WTC11 (cell line): ENCODE results near the gene USP10. TPM values are rescaled to one million over a fixed set of nuclear protein-coding genes. Genes with fewer than 3 reads are reported as not detected.

ENCODE experiments used
- ATAC-seq: fragments of 200-7000 bp; cut with Tn5 transposase; 2 replicates; pipeline ENCODE4 v1.10.0; 2021; ENCODE audit warnings: mild to moderate bottlenecking, moderate library complexity
- CTCF ChIA-PET: fragments of 300-600 bp; sonication (Branson Sonifier 250); formaldehyde crosslinking; loops from one replicate; lab custom pipeline; 2021; ENCODE audit warnings: antibody characterized with exemption; lab: Charles Lee
- POLR2A ChIA-PET: fragments of 350-600 bp; sonication (Branson Sonifier 250); formaldehyde crosslinking; loops from one replicate; lab custom pipeline; 2021; ENCODE audit warnings: antibody characterized with exemption; lab: Charles Lee
- DNase-seq: peaks from one replicate; pipeline ENCODE4 v3.0.0; 2021; ENCODE audit warnings: low spot score
- H3K27ac Mint-ChIP-seq: 2 replicates; pipeline ENCODE4 v1.8.0; 2021; ENCODE audit warnings: mixed read lengths
- H3K27me3 Mint-ChIP-seq: 2 replicates; pipeline ENCODE4 v1.8.0; 2021; ENCODE audit warnings: low read depth, mild to moderate bottlenecking, moderate library complexity, mixed read lengths
- H3K36me3 Mint-ChIP-seq: 2 replicates; pipeline ENCODE4 v1.8.0; 2021; ENCODE audit warnings: mixed read lengths
- H3K4me1 Mint-ChIP-seq: 2 replicates; pipeline ENCODE4 v1.8.0; 2022; ENCODE audit warnings: mixed read lengths
- H3K4me3 Mint-ChIP-seq: 2 replicates; pipeline ENCODE4 v1.8.0; 2021; ENCODE audit warnings: mild to moderate bottlenecking, moderate library complexity, mixed read lengths
- H3K9me3 Mint-ChIP-seq: 2 replicates; pipeline ENCODE4 v1.8.0; 2021; ENCODE audit warnings: mixed read lengths
- CTCF ChIP-seq: fragments of 200-600 bp; IDR thresholded peaks from 2 replicates; pipeline ENCODE4 v1.8.0; 2022; ENCODE audit warnings: antibody characterized with exemption
- ELF4 ChIP-seq: sonication (generic); formaldehyde crosslinking; IDR thresholded peaks from 2 replicates; pipeline ENCODE4 v1.8.1; 2022; ENCODE audit warnings: low read depth, mild to moderate bottlenecking, moderate library complexity, missing genetic modification reagents
- FOXK1 ChIP-seq: sonication (generic); formaldehyde crosslinking; IDR thresholded peaks from 2 replicates; pipeline ENCODE4 v1.8.0; 2022; ENCODE audit warnings: mild to moderate bottlenecking, moderate library complexity, missing genetic modification reagents
- FOXP1 ChIP-seq: sonication (generic); formaldehyde crosslinking; IDR thresholded peaks from 2 replicates; pipeline ENCODE4 v1.8.0; 2022; ENCODE audit warnings: missing genetic modification reagents, mild to moderate bottlenecking, moderate library complexity, borderline replicate concordance
- MYBL2 ChIP-seq: sonication (generic); formaldehyde crosslinking; IDR thresholded peaks from 2 replicates; pipeline ENCODE4 v1.8.1; 2023; ENCODE audit warnings: mild to moderate bottlenecking, moderate library complexity, missing genetic modification reagents
- NFE2L1 ChIP-seq: sonication (generic); formaldehyde crosslinking; IDR thresholded peaks from 2 replicates; pipeline ENCODE4 v1.8.1; 2023; ENCODE audit warnings: missing genetic modification reagents
- SMAD3 ChIP-seq: sonication (generic); formaldehyde crosslinking; IDR thresholded peaks from 2 replicates; pipeline ENCODE4 v1.8.0; 2022; ENCODE audit warnings: missing genetic modification reagents, mild to moderate bottlenecking, borderline replicate concordance
- SMAD4 ChIP-seq: sonication (generic); formaldehyde crosslinking; IDR thresholded peaks from 2 replicates; pipeline ENCODE4 v1.8.0; 2022; ENCODE audit warnings: mild to moderate bottlenecking, missing genetic modification reagents
- SOX15 ChIP-seq: fragments of 250-450 bp; sonication (Bioruptor Pico); IDR thresholded peaks from 2 replicates; pipeline ENCODE4 v1.9.0; 2021; ENCODE audit warnings: mild to moderate bottlenecking
- TCF7 ChIP-seq: sonication (generic); formaldehyde crosslinking; IDR thresholded peaks from 2 replicates; pipeline ENCODE4 v1.8.0; 2022; ENCODE audit warnings: mild to moderate bottlenecking, low read depth, missing genetic modification reagents, moderate library complexity
- TP53 ChIP-seq: sonication (generic); formaldehyde crosslinking; IDR thresholded peaks from 2 replicates; pipeline ENCODE4 v1.8.1; 2023; ENCODE audit warnings: mild to moderate bottlenecking, missing genetic modification reagents
- ZNF396 ChIP-seq: fragments of 250-450 bp; sonication (Bioruptor Pico); IDR thresholded peaks from 2 replicates; pipeline ENCODE4 v1.8.0; 2021; ENCODE audit warnings: mild to moderate bottlenecking, moderate library complexity, borderline replicate concordance
- ZNF416 ChIP-seq: fragments of 250-450 bp; sonication (Bioruptor Pico); IDR thresholded peaks from 2 replicates; pipeline ENCODE4 v1.9.0; 2021; ENCODE audit warnings: mild to moderate bottlenecking, inconsistent platforms
- ZSCAN18 ChIP-seq: fragments of 250-450 bp; sonication (Bioruptor Pico); IDR thresholded peaks from 2 replicates; pipeline ENCODE4 v2.1.2; 2022; ENCODE audit warnings: mild to moderate bottlenecking, moderate library complexity
- total RNA-seq: library from RNA; stranded (reverse); gene quantifications from 3 replicates; pipeline ENCODE4 v1.2.3, GENCODE V29; 2021
- TF ChIP-seq, protein P1 (sequence below): sonication (generic); formaldehyde crosslinking; IDR thresholded peaks from 2 replicates; pipeline ENCODE4 v1.8.1; 2023; ENCODE audit warnings: mild to moderate bottlenecking, missing genetic modification reagents, moderate library complexity
- TF ChIP-seq, protein P2 (sequence below): sonication (generic); formaldehyde crosslinking; IDR thresholded peaks from 2 replicates; pipeline ENCODE4 v1.8.0; 2022; ENCODE audit warnings: mild to moderate bottlenecking, missing genetic modification reagents
- TF ChIP-seq, protein P3 (sequence below): sonication (generic); formaldehyde crosslinking; IDR thresholded peaks from 2 replicates; pipeline ENCODE4 v1.8.1; 2023; ENCODE audit warnings: mild to moderate bottlenecking, missing genetic modification reagents, borderline replicate concordance
- TF ChIP-seq, protein P4 (sequence below): sonication (generic); formaldehyde crosslinking; IDR thresholded peaks from 2 replicates; pipeline ENCODE4 v1.8.0; 2023; ENCODE audit warnings: missing genetic modification reagents, mild to moderate bottlenecking, borderline replicate concordance
- TF ChIP-seq, protein P5 (sequence below): sonication (generic); formaldehyde crosslinking; IDR thresholded peaks from 2 replicates; pipeline ENCODE4 v1.8.1; 2022; ENCODE audit warnings: mild to moderate bottlenecking, missing genetic modification reagents, moderate library complexity, borderline replicate concordance

Gene USP10
- total RNA-seq, 1 experiment from 2014 or later: 138 TPM

DNA sequence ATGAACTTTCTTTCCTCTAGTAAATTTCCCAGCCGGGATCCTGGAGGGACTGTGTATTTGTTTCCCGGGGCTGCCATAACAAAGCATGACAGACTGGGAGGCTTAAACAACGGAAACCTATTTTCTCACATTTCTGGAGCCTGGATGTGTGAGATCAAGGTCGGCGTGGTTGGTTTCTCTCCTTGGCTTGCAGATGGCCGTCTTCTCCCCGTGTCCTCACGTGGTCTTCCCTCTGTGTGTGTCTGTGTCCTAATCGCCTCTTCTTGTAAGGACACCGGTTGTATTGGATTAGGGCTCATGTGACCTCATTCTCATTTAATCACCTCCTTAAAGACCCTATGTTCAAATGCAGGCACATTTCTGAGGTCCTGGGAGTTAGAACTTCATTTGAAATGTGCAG, 22.0 kb upstream of the USP10 start:
- Mint-ChIP-seq H3K36me3 (no peaks in the 10 kb centered on the region), H3K4me3 (no peak overlapping the region), H3K27me3 (no peaks in the 10 kb centered on the region), H3K9me3 (no peaks in the 10 kb centered on the region), H3K27ac (peak overlapping the region; percentile 85; the same call in 1 of the 2 replicates), H3K4me1 (peaks cover 17% of the 10 kb centered on the region)
- no peak for DNase-seq
- ChIA-PET POLR2A (no interaction called here), CTCF (interaction anchor here (1.8 kb wide), 1 partner anchor 60 kb away, joined by 7 read pairs; no protein-coding TSS in a partner anchor)
- peak; percentile 33 for ATAC-seq
- TF ChIP-seq CTCF (no peak), FOXP1 (CRISPR knock-in tag) (no peak), ZSCAN18 (no peak)
- TF ChIP-seq, protein P1, sequence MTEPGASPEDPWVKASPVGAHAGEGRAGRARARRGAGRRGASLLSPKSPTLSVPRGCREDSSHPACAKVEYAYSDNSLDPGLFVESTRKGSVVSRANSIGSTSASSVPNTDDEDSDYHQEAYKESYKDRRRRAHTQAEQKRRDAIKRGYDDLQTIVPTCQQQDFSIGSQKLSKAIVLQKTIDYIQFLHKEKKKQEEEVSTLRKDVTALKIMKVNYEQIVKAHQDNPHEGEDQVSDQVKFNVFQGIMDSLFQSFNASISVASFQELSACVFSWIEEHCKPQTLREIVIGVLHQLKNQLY (CRISPR knock-in tag): no peak
- TF ChIP-seq, protein P2, sequence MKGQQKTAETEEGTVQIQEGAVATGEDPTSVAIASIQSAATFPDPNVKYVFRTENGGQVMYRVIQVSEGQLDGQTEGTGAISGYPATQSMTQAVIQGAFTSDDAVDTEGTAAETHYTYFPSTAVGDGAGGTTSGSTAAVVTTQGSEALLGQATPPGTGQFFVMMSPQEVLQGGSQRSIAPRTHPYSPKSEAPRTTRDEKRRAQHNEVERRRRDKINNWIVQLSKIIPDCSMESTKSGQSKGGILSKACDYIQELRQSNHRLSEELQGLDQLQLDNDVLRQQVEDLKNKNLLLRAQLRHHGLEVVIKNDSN (CRISPR knock-in tag): 0 out of 2 replicates have a peak, but pooled peaks have one; percentile 23

DNA sequence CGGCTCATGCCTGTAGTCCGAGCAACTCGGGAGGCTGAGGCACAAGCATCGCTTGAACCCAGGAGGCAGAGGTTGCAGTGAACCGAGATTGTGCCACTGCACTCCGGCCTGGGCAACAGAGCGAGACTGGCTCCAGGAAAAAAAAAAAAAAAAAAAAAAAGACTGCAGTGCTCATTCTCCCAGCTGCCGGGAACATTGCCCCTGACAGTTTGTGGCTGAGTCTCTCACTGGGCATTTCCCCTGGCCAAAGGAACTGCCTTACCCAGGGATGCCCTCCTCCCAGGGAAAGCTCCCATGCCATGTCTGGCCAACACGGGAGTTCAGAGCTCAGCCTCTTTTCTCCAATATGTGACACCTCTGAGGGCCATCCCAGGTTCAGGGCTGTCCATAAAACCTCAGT, 21.3 kb upstream of the USP10 start:
- ChIA-PET CTCF (interaction anchor here (0.7 kb wide), 1 partner anchor 38 kb away, joined by 4 read pairs; no protein-coding TSS in a partner anchor), POLR2A (no interaction called here)
- DNase-seq (no peak), ATAC-seq (no peak)
- Mint-ChIP-seq H3K9me3 (no peaks in the 10 kb centered on the region), H3K4me1 (peaks cover 19% of the 10 kb centered on the region), H3K27me3 (no peaks in the 10 kb centered on the region), H3K27ac (no peak overlapping the region), H3K36me3 (no peaks in the 10 kb centered on the region), H3K4me3 (no peak overlapping the region)
- no peak for TF ChIP-seq SMAD3 (CRISPR knock-in tag)
- TF ChIP-seq ELF4 (CRISPR knock-in tag): no peak
- no peak for TF ChIP-seq SMAD4 (CRISPR knock-in tag)
- TF ChIP-seq TCF7: no peak
- TF ChIP-seq NFE2L1 (CRISPR knock-in tag): no peak
- TF ChIP-seq FOXP1 (CRISPR knock-in tag): no peak
- TF ChIP-seq ZNF416 (CRISPR knock-in tag): no peak
- TF ChIP-seq FOXK1 (CRISPR knock-in tag): no peak
- TF ChIP-seq SOX15: no peak
- TF ChIP-seq, protein P3, sequence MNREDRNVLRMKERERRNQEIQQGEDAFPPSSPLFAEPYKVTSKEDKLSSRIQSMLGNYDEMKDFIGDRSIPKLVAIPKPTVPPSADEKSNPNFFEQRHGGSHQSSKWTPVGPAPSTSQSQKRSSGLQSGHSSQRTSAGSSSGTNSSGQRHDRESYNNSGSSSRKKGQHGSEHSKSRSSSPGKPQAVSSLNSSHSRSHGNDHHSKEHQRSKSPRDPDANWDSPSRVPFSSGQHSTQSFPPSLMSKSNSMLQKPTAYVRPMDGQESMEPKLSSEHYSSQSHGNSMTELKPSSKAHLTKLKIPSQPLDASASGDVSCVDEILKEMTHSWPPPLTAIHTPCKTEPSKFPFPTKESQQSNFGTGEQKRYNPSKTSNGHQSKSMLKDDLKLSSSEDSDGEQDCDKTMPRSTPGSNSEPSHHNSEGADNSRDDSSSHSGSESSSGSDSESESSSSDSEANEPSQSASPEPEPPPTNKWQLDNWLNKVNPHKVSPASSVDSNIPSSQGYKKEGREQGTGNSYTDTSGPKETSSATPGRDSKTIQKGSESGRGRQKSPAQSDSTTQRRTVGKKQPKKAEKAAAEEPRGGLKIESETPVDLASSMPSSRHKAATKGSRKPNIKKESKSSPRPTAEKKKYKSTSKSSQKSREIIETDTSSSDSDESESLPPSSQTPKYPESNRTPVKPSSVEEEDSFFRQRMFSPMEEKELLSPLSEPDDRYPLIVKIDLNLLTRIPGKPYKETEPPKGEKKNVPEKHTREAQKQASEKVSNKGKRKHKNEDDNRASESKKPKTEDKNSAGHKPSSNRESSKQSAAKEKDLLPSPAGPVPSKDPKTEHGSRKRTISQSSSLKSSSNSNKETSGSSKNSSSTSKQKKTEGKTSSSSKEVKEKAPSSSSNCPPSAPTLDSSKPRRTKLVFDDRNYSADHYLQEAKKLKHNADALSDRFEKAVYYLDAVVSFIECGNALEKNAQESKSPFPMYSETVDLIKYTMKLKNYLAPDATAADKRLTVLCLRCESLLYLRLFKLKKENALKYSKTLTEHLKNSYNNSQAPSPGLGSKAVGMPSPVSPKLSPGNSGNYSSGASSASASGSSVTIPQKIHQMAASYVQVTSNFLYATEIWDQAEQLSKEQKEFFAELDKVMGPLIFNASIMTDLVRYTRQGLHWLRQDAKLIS: no peak
- TF ChIP-seq ZNF396 (CRISPR knock-in tag): no peak
- TF ChIP-seq TP53 (CRISPR knock-in tag): no peak
- TF ChIP-seq, protein P4, sequence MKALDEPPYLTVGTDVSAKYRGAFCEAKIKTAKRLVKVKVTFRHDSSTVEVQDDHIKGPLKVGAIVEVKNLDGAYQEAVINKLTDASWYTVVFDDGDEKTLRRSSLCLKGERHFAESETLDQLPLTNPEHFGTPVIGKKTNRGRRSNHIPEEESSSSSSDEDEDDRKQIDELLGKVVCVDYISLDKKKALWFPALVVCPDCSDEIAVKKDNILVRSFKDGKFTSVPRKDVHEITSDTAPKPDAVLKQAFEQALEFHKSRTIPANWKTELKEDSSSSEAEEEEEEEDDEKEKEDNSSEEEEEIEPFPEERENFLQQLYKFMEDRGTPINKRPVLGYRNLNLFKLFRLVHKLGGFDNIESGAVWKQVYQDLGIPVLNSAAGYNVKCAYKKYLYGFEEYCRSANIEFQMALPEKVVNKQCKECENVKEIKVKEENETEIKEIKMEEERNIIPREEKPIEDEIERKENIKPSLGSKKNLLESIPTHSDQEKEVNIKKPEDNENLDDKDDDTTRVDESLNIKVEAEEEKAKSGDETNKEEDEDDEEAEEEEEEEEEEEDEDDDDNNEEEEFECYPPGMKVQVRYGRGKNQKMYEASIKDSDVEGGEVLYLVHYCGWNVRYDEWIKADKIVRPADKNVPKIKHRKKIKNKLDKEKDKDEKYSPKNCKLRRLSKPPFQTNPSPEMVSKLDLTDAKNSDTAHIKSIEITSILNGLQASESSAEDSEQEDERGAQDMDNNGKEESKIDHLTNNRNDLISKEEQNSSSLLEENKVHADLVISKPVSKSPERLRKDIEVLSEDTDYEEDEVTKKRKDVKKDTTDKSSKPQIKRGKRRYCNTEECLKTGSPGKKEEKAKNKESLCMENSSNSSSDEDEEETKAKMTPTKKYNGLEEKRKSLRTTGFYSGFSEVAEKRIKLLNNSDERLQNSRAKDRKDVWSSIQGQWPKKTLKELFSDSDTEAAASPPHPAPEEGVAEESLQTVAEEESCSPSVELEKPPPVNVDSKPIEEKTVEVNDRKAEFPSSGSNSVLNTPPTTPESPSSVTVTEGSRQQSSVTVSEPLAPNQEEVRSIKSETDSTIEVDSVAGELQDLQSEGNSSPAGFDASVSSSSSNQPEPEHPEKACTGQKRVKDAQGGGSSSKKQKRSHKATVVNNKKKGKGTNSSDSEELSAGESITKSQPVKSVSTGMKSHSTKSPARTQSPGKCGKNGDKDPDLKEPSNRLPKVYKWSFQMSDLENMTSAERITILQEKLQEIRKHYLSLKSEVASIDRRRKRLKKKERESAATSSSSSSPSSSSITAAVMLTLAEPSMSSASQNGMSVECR (CRISPR knock-in tag): no peak
- no peak for TF ChIP-seq MYBL2 (CRISPR knock-in tag)
- TF ChIP-seq, protein P5, sequence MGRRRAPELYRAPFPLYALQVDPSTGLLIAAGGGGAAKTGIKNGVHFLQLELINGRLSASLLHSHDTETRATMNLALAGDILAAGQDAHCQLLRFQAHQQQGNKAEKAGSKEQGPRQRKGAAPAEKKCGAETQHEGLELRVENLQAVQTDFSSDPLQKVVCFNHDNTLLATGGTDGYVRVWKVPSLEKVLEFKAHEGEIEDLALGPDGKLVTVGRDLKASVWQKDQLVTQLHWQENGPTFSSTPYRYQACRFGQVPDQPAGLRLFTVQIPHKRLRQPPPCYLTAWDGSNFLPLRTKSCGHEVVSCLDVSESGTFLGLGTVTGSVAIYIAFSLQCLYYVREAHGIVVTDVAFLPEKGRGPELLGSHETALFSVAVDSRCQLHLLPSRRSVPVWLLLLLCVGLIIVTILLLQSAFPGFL (CRISPR knock-in tag): no peak
